K562 (cell line): ENCODE data around the gene HSPH1.

Experiments used
- ZFP1 ChIP-seq: fragments of 450-650 bp; formaldehyde crosslinking; IDR thresholded peaks from 2 replicates; pipeline ENCODE4 v1.4.0; 2020; ENCODE audit warnings: mild to moderate bottlenecking, mixed read lengths
- ZNF212 ChIP-seq: fragments of 450-650 bp; formaldehyde crosslinking; IDR thresholded peaks from 2 replicates; pipeline ENCODE4 v1.4.0; 2020; ENCODE audit warnings: mild to moderate bottlenecking

DNA sequence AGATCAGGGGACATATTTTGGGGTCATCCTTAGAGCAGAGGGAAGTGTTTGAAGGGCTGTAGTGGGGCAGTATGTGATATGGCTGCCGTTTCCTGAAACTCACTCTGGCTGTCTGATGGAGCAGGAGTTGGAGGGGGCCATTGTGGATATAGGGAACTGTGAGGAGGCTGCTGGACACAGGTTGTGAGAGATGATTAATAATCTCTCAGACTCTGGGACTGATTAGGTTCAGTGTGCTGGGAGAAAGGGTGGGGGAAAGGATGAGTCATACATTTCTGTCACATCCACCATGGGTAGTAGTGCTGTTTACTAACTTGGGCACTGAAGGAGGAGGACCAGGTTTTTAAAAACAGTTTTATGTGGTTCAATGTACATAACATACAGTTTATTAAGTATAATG, 42.9 kb upstream of the HSPH1 start:
- TF ChIP-seq ZFP1 (no peak), ZNF212 (CRISPR knock-in tag) (no peak)
